ENCODE results near the gene DHCR24.

The DHCR24 gene

DNA sequence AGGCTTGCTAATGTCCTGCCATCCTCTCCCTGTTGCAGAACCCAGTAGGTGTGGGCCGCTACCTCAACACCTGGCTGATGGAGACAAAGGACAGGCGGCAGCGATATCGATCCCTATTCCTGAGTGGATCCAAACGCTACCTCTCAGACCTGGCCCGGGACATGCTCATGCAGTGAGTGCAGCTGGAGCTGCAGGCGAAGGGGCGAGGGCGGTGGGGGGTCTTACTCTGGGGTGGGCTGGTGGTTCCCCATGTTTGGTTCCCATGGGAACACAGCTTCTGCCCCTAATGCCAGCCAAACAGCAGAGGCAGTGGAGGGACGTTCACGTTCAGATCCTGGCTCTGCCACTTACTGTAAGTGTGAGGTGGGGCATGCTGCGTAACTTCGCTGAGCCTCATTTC, 70.0 kb downstream of the DHCR24 start:
- DNase-seq (ENCODE audit: extremely low read depth, low read depth): no peak
- no peak overlapping the region for H3K4me3 ChIP-seq (replicated peaks; ENCODE audit: low read depth, low read length)
- TF ChIP-seq, protein P1, sequence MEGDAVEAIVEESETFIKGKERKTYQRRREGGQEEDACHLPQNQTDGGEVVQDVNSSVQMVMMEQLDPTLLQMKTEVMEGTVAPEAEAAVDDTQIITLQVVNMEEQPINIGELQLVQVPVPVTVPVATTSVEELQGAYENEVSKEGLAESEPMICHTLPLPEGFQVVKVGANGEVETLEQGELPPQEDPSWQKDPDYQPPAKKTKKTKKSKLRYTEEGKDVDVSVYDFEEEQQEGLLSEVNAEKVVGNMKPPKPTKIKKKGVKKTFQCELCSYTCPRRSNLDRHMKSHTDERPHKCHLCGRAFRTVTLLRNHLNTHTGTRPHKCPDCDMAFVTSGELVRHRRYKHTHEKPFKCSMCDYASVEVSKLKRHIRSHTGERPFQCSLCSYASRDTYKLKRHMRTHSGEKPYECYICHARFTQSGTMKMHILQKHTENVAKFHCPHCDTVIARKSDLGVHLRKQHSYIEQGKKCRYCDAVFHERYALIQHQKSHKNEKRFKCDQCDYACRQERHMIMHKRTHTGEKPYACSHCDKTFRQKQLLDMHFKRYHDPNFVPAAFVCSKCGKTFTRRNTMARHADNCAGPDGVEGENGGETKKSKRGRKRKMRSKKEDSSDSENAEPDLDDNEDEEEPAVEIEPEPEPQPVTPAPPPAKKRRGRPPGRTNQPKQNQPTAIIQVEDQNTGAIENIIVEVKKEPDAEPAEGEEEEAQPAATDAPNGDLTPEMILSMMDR (IDR thresholded peaks at IDR 0.05; ENCODE audit: low read depth, low read length, missing control alignments): no peak

GRCh38 chr1:54816130-54816529, 70.9 kb downstream of the DHCR24 start:
- no peak for DNase-seq (ENCODE audit: extremely low read depth, low read depth)
- TF ChIP-seq, protein P1 (IDR thresholded peaks at IDR 0.05; ENCODE audit: low read depth, low read length, missing control alignments): no peak

DNA sequence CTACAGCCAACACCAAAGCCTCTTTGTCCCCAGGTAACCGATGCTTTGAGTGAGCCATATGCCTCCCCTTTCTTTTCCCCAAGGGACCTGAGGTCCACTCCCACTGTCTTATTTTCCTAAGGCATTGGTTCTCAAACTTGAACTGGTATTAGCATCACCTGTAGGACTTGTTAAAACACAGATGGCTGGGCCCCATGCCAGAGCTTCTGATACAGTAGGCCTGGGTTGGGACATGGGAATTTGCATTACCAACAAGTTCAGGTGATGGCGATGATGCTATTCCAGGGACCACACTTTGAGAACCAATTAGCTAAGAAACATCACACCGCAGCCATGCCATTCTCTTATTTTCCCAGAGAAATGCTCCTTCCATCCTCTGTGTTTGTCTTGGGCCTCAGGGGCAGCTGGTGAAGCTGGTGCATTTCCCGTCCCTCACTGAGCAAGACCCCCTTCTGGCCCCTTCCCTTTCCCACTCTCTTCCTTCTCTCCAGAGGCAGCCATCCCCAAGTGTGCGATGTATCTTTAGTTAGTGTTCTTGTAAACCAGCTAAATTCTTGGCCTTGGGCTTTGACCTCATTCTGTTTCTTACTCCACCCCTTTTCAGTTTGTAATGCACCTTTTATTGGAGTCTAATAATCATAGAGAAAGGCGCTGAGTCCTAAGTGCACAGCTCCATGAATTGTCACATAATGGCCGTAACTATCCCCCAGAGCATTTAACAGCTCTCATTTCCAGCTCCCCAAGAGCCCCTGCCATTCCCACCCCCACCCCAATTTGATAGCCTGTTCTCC, 71.7 kb downstream of the DHCR24 start:
- no peak for DNase-seq (ENCODE audit: extremely low read depth, low read depth)
- TF ChIP-seq, protein P1 (IDR thresholded peaks at IDR 0.05; ENCODE audit: low read depth, low read length, missing control alignments): no peak
- H3K4me3 ChIP-seq (replicated peaks; ENCODE audit: low read depth, low read length): no peak overlapping the region

More at GRCh38 chr1:54816130-54816529, 70.9 kb downstream of the DHCR24 start:
- H3K4me3 ChIP-seq (replicated peaks; ENCODE audit: low read depth, low read length): no peak overlapping the region

- no peak overlapping the region for H3K4me3 ChIP-seq (replicated peaks; ENCODE audit: low read depth, low read length)
These were observed 72.4 kb downstream of the DHCR24 start for GRCh38 chr1:54814571-54814970.

DNA sequence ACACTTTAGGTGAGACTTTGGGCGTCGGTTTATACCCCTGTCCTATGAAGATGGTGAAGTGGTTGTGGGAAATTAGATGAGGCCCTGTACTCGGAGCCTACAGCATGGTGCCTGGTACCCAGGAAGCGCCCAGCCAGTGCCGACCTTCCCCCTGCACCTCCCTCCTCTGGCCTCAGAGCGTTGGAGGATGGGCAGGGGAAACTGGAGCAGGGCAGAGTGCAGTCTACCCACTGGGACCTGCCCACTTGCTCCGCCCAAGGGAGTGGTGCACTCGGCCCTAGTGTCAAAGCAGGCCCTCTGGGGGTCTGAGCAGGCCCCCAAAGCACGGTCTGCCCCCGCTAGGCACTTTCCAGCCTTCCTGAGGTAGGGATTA, 72.9 kb downstream of the DHCR24 start:
- no peak for DNase-seq (ENCODE audit: extremely low read depth, low read depth)
- TF ChIP-seq, protein P1 (IDR thresholded peaks at IDR 0.05; ENCODE audit: low read depth, low read length, missing control alignments): no peak
- no peak overlapping the region for H3K4me3 ChIP-seq (replicated peaks; ENCODE audit: low read depth, low read length)

More at GRCh38 chr1:54814571-54814970, 72.4 kb downstream of the DHCR24 start:
- TF ChIP-seq, protein P1 (IDR thresholded peaks at IDR 0.05; ENCODE audit: low read depth, low read length, missing control alignments): no peak
- DNase-seq (ENCODE audit: extremely low read depth, low read depth): no peak

- no peak overlapping the region for H3K4me3 ChIP-seq (replicated peaks; ENCODE audit: low read depth, low read length)
- DNase-seq (ENCODE audit: extremely low read depth, low read depth): no peak
- TF ChIP-seq, protein P1 (IDR thresholded peaks at IDR 0.05; ENCODE audit: low read depth, low read length, missing control alignments): no peak
These were observed 73.4 kb downstream of the DHCR24 start for GRCh38 chr1:54813485-54814125.

Measured in HFF-Myc (cell line).